RPMI8226 (cell line): ENCODE data around the gene TSPAN17.
A peak's percentile ranks its signal among the peaks of the same experiment; 100 is the strongest.

Source experiments
- DNase-seq: peaks from one replicate; pipeline ENCODE4 v3.0.0-alpha.2; 2015

Gene TSPAN17

DNA sequence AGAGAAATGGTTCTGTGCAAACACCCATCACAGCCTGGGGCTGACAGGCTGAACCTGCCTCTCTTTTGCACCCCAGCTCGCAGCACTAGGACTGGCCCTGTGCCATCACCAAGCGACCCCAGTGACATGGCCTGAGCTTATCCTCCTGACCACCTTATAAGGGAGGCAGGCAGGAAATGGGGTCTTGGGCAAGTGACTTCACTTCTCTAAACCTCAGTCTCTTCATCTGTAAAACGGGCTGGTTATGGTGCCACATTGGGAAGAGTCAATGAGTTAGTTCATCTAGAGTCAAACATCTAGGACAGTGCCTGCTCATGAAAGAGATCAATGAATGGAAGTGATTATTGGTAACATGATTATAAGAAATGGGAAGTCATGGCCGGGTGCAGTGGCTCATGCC lies 23.1 kb upstream of the TSPAN17 start:
- no peak for DNase-seq

DNA sequence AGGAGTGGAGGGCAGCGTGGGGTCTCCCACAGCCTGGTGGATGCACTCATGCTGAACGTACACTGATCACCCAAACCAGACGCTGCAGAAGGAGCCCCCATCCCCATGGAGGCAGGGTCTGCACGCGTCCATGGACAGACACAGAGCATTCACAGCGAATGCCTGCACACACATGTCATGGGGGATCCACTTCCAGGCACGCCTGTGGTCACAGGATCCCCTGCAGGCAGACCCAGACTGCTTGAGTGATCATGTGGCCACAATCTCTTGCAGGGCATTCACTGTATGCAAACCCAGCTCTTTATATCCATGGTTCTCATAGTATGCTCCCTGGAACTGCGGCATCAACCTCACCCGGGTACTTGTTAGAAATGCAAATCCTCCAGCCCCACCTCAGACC lies 22.3 kb upstream of the TSPAN17 start:
- DNase-seq, result no peak

DNA sequence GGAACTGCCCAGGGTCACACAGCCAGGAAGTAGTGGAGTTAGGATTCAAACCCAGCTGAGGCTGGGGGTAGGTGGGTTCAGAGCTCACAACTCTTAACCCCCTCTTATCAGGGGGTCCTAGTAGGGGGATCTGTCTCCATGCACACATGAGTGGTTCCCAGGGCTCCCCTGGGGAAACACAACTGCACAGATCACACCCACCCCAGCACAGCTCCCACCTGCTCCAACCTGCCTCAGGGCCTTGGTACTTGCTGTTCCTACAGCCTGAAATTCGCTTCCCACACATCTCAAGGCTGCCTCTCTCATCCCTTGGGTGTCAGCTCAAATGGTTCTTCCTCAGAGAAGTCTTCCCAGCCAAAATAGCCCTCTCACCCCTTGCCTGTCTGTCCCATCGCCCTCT lies 21.8 kb upstream of the TSPAN17 start:
- DNase-seq, result no peak

DNA sequence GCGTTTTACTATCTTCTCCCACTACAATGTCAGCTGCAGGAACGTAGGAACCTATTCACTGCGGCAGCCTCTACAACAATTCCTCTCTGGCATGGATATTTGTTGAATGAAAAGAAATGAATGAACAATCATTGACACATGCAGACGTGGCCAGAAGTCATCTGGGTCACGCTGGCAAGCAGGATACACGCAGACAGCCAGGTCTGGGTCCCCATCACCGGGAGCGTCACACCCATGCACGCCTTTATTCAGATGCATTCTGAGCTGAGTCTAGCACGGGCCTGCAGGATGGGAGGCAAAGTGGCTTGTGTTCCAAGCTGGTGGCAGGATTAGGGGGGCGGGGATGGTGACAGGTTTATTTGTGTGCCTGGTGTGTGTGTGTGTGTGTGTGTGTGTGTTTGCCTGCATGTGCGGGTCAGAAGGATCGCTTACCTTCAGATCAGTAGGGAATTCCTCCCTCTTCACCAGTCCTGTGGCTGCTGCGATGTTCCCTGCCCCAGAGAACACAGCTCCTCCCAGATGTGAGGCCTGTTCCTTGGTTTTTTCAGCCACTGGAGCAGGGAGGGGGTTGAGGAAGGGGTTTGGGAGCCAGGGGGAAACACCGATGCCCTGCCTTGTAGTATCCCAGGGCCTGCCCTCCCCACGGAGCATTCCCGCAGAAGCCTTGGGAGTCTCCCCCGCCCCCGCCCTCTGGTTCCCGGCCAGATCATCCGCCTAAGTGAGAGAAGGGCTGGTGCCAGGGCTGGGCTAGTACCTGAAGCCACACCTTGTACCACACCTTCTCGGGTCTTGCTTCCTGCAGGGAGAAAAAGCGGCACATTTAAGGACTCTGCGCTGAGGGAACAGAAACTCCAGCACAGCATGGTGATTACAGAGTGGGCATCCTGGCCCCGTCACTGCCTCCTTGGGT lies 21.1 kb upstream of the TSPAN17 start:
- no peak for DNase-seq

DNA sequence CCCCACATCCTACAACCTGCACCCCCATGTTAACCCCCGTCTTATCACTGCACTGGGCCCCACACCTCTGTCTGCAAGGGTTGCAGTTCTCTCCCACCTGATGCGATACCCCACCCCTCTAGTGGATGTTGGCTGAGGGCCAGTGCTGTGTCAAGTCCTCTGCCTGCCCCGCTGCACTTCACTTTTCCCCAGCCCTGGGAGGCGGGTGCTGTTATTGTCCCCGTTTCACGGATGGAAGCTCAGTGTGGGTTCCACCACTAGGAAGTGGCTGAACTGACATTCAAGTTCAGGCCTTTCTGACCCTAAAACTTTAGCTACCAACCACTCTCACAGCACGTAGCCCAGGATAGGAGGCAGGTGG lies 20.4 kb upstream of the TSPAN17 start:
- peak; percentile 23 for DNase-seq

DNA sequence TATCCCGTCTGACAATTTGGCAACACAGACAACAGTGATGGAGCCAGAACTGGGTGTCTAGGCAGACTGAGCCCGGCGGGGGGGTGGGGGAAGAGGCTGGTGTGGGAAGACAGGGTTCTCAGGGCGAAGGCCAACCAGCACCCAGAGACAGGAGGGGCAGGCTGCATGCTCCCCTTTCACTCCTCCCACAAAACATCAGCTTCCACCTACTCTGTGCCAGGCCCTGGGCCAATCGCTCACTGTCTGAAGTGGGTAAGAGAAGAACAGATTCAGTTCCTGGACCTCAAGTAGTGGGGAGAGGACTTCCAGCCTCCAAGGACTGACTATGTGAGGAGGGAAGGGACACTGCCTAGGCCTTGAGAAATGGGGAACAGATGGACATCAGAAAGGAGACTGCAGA lies 19.7 kb upstream of the TSPAN17 start:
- no peak for DNase-seq

DNA sequence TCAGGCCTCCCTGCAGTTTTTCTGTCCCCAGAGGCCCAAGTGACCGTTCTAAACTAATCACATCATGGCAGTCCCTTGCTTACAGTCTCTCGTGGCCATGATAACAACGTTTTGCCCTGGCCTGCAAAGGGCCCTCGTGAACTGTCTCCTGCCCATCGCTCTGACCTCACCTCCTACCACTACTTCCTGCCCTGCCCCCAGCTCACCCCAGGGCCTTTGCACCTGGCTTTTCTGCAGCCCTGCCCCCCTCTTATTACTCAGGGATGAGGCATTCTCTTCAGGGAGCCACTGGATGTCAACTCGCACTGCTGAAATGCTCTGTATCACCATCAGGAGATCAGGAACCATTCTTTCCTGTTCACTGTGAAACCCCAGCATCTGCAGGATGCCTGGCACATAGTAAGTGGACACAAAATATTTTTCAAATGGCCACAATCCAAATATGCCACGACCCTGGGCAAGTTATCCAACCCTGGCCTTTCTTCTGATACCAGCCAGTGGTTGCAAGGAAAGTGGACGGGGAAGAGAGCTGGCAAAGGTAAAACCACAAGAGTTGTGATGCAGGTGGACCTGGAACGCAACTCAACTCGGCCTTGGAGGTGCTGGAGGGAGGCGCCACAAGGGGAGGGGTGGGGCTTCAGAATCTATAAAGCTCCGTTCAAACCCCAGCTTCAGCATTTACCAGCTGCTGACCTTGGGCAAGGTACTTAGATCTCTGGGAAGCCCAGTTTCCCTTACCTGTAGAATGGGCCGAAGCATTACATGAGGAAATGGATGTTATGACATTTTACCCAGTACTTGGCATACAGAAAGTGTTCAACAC lies 18.7 kb upstream of the TSPAN17 start:
- DNase-seq, result peak; percentile 42

DNA sequence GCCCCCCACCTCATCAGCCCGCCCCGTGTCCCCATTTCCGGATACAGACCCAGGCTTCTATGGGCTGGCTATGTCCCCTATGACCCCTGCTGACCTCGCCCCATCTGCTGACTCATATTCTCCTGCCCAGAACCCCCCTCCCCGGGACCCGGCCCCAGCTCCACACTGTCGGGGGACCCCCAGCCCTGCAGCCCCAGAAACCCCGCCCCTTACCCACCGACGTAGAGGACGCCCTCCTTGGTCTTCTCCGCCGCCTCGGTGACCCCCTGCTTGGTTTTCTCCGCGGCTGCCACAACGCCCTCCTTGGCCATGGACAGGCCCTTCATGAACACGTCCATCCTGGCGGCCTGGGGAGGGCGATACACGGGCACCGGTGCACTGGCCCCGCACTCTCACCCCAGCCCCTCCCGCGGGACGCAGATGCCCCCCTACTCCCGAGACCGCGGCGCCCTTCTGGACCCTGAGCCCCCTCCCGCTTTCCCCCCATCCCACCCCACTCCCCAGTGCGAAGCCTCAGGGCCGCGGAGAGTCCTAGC lies 17.9 kb upstream of the TSPAN17 start:
- DNase-seq, result no peak

DNA sequence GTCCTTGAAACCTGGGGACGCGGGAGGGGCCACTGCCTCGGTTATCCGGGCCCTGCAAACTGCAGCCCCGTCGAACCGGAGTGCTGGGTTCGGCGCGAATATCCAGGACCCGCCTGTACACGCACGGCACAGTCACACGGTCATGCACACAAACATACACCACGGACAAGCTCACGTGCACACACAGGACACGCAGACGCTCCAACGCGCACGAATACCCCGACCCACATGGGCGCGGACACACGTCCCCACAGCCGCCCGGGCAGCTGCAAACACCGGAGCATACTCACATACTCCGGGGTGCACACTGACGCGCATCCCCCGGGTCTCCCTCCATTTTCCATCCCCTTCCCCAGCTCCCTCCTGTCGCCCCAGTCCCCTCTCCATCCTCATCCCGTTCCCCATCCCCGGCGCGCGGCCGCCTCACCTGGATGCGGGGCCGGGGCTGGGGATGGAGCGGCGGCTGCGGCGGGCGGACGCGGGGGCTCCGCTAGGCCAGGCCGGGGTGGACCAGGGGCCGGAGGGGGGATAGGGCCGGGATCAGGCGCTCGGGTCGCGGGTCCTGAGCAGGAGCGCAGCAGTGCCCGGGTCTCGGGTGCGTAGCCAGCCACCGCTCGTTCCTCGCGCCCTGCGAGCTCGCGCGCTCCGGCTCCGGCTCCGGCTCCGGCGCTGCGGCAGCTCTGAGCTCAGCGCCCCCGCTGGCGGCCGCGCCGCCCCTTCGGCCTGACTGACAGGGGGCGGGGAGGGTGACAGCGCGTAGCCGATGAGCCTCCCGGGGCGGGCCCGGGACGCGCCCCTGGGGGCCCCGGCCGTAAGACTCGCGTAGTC lies 17.2 kb upstream of the TSPAN17 start, which contains the start of the genes EIF4E1B and SNCB:
Gene EIF4E1B (plus strand): TSS at position 823 of the 828 bp plus-strand sequence. CDS start 12,113 bp downstream, outside the sequence.
Gene SNCB (minus strand): TSS at position 682 of the 828 bp plus-strand sequence. CDS start 880 bp downstream, outside the sequence.
- peak; percentile 59 for DNase-seq

DNA sequence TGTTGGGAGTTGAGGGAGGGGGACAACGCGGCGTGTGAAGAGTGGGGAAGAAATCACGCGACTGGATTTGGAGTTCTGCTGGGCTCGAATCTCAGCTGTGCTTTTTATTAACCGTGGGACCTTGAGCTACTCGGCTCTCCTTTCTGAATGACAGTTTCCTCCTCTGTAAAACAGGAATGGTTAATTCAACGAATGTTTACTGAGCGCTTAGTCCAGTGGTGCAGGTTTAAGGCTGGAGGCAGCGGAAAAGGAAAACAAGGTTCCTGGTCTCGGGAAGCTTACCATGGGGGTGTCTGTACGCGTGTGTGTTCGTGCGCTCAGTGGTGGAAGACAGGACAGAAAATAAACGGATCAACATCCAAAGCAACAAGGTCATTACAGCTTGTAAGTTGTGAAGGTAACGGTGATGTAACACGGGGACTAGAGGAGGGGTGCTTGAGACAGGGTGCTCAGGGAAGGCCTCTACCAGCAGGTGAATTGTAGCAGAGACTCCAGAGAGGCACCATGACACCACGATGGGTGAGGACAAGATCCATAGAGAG lies 16.5 kb upstream of the TSPAN17 start:
- no peak for DNase-seq

DNA sequence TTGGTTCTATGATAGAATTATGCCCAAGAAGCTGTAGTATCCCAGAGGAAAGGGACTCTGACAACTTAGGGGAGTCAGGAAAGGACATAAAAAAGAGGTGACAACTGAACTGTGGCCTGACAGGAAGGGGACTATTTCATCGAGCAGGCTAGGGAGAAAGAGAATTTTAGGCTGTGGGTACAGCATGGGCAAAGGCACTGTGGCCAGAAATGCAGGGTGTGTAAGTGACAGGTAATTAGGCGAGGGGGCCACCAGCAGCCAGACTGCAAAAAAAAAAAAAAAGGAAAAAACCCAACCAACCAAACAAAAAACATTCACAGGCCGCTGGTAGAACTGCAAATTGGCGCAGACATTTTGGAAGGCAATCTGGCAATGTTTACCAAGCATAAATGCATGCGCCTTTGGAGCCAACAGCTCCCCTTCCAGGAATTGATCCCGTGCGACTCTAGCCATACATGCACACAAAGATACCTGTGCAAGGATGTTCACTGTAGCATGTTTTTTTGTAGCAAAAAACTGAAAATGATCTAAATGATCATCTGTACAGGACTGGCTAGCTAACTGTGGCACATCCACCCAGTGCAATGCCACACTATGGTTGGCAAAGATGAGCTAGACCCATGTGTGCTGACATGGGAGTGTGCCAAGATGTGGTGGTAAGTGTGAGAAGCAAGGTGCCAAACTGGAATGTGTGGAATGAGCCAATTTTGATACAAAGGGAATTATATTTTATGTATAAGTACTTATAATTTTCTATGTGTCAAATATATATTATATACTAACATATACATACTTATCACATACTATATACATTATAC lies 15.7 kb upstream of the TSPAN17 start:
- DNase-seq, result no peak

DNA sequence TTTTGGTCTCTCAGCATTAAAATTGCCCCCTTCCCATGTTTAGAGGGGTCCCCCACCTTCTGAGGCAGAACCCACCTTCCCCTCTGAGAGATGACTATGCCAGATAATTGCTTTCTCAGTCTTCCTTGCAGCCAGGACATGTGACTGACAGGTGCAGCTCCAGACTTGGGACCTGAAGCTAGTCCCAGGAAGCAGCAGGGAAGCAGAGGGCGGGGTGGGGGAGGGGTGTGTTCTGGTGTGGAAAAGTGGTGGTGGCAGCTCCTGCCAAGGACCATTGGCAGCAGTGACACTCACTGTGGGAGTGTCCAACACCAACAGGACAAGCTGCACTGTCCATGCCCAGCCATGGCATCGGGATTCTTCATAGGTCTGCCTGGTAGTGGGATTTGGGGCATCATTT lies 14.5 kb upstream of the TSPAN17 start:
- DNase-seq, result no peak

DNA sequence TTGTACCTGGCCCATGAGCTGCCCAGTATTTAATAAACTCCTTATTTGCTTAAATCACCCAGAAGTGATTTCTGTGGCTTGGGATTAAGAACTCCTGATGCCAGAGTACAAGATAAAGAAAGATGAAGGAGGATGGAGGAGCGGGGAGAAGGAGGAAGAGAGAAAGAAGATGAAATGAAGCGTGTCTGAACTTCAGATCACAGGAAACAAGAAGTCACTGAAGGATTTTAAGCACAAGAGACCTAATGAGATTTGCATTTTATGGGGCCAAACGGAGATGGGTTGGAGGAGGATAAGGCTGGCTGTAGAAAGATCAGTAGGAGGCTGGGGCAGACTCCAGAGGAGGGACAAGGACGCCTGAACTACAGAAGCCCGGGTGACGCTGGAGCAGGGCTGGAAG lies 13.7 kb upstream of the TSPAN17 start:
- DNase-seq, result no peak

DNA sequence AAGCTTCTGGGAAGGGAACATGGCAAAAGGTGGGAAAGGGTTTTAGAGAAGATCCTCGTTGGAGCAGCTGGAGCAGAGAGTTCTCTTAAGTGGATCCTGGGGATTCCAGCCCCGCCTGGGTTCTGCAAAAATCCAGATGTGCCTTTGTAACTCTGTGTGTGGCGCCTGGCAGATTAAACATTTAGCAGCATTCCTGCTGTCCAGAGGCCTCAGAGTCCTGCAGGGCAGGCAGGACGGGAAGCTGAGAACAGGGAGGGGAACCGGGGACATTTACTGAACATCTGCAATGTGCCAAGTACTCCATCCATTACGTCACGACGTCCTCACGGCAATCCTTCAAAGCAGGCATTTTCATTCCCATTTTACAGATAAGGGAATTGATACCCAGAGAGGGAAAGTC lies 10.9 kb upstream of the TSPAN17 start:
- DNase-seq, result no peak

DNA sequence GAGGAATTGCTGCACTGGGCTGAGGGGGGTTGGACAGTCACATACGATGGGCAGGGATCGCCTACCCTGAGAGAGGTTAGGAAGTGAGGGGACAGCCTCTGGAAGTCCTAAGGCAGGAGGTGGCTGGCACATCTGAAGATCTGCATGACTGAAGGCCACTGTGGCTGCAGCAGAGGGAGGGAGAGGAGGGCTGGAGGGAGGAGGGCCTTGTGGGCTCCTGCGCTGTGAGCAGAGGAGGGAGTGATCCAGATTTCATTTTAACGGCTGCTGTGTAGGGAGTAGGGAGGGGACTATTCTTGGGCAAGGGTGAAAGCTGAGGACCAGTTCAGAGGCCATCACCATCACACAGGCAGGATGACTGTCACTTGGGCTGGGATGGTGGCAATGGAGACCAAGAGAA lies 9.7 kb upstream of the TSPAN17 start:
- no peak for DNase-seq

DNA sequence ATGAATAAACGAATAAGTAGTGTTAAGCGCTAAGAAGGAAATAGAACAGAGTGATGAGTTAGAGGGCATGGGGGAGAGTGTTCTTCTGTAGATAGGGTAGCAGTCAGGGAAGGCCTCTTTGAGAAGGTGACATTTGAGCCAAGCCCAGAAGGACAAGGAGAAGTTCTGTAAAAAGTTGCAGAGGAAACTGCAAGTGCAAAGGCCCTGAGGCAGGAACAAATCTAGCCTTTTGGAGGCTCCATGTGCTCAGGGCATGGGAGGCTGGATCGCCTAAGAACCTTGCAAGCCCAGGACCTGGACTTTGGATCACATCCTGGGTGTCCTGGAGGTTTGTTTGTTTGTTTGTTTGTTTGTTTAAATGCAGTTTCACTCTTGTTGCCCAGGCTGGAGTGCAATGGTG lies 8.8 kb upstream of the TSPAN17 start:
- no peak for DNase-seq

DNA sequence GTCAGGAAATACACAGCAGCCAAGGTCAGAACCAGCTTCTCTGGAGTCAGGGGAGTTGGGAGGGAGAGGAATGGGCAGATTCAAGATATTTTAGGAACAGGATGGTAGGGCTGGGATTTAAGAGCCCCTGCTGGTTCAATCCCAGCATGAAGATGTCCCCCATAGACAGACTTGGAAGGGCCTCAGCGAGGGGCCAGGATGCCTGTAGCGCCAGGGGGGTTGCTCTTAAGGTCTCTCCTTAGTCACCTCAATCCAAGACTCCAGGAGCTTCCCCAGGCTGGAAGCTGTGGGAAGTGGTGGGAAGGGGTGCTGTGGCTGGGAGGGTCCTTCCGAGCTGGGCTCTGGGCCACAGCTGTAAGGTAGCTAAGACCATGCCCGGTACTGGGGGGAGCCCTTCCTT lies 8.1 kb upstream of the TSPAN17 start:
- no peak for DNase-seq

DNA sequence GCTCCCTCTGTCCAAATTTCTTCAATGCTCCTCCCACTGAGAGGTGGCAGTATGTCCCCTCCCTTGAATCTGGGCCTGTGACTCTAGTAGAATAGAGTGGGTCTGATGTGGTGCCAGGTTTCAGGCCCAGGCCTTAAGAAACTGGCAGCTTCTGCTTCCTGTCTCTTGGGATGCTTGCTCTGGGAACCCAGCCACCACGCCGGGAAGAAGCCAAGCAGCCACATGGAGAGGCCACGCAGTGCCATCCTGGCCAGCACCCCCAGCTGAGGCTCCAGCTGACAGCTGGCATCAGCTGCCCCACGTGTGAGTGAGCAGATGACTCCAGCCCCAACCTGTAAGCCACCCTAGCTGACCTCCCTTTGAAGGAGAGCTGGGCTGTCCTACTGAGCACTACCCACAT lies 7.3 kb upstream of the TSPAN17 start:
- no peak for DNase-seq

DNA sequence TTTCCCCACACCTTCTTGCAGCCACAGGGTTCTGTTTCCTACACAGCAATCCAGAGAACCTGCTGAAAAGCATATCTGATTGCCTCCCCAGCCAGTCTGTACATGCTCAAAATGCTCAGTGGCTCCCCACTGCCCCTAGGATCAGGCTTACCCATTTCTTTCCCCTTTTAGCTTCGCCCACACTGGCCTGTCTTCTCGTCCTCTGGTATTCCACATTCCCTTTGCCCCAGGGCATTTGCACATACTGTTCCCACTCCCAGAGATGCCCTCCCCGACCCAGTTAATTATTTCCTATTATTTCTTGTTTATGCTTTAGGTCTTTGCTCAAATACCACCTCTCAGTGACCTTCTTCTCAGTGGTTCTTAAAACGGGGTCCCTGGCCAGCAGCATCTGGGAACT lies 6.7 kb upstream of the TSPAN17 start:
- DNase-seq, result no peak

DNA sequence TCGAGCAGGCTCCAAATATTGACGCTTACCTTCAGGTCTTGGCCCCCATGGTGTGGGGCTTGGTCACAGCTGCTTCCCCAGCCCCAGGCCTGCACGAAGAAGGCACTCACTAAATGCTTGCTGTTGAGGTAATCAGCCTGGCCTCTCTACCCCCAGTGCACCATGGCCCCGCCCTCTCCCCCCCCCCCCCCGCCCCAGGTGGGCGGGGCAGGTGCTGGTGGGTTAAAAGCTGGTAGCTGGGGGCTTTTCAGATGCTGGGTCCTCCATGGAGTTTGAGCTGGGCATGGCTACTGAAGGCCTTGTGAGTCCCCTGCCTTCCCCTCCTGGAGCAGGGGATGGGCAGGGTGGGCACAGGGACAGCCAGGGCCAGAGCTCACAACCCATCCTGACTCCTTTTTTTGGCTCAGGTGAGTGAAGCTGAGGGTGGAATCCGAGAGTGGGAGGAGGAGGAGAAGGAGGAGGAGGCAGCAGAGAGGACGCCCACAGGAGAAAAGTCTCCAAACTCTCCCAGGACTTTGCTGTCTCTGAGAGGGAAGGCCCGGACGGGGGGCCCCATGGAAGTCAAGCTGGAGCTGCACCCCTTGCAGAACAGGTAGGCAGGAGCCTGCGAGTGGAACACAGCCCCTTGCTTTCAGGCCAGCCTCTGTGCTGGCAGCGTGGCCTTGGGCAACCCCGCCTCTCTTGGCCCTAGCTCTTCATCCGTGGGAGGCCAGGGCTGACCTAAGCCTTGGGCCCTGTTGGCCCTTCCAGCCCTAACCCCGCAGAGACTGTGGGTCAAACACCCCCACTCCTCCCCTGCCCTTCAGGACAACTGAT lies 4.4 kb upstream of the TSPAN17 start:
- DNase-seq, result no peak
